HepG2 (cell line): ENCODE measurements around the gene KLC4. TPM values are rescaled to one million over a fixed set of nuclear protein-coding genes. Genes with fewer than 3 reads are reported as not detected.

Source experiments
- ATAC-seq: fragments of 200-7000 bp; cut with Tn5 transposase; 3 replicates; pipeline ENCODE4 v1.9.1; 2020; ENCODE audit warnings: mild to moderate bottlenecking, moderate library complexity
- BruUV-seq: library from RNA; stranded (reverse); fragments of 400-500 nt; replicated peaks from 2 replicates; lab custom pipeline; 2021; lab: Mats Ljungman, UMichigan
- CTCF ChIA-PET: fragments of 300-600 bp; formaldehyde crosslinking; extraction: SDS; loops from one replicate; lab custom pipeline; 2021; ENCODE audit warnings: low total read pairs, inconsistent platforms, low intra/inter-chr PET ratio; lab: Yijun Ruan, JAX
- POLR2A ChIA-PET: fragments of 350-600 bp; sonication (Branson Sonifier 250); formaldehyde crosslinking; loops from one replicate; lab custom pipeline; 2020; ENCODE audit warnings: antibody characterized with exemption, inconsistent platforms; lab: Yijun Ruan, JAX
- DNase-seq: peaks from one replicate; pipeline ENCODE4 v3.0.0-alpha.2; 2015; ENCODE audit warnings: low spot score
- FAIRE-seq: peaks from 3 replicates; lab custom pipeline; 2011; peaks lifted over from hg19 to GRCh38; lab: Jason Lieb, UNC
- H2AFZ ChIP-seq: one replicate; pipeline ENCODE4 v1.6.1; 2011; ENCODE audit warnings: low read length, inconsistent platforms
- H3K27ac ChIP-seq: fragments of 300-600 bp; 3 replicates; pipeline ENCODE4 v1.8.0; 2011; ENCODE audit warnings: mixed run types, mild to moderate bottlenecking, mixed read lengths, low read length, inconsistent platforms; ENCODE audit not compliant: insufficient read depth; ENCODE audit errors: extremely low read length
- H3K27me3 ChIP-seq, 2 experiments: fragments of 200-600 bp in 1 of 2; 2 replicates in 1 of 2; 3 replicates in 1 of 2; pipeline versions ENCODE4 v1.6.0 to v1.8.0; 2011; ENCODE audit warnings: low read length in 2 of 2, mild to moderate bottlenecking in 2 of 2, moderate library complexity in 2 of 2, inconsistent platforms in 1 of 2; ENCODE audit not compliant: insufficient read depth in 2 of 2, control insufficient read depth in 1 of 2
- H3K36me3 ChIP-seq, 2 experiments: fragments of 200-600 bp in 1 of 2; replicated peaks in 1 of 2; 2 replicates in 1 of 2; 3 replicates in 1 of 2; pipeline versions ENCODE4 v1.5.1 to v1.8.0; 2011; ENCODE audit warnings: low read length in 2 of 2, inconsistent platforms in 1 of 2; ENCODE audit not compliant: insufficient read depth in 2 of 2, control insufficient read depth in 1 of 2
- H3K4me1 ChIP-seq: 2 replicates; pipeline ENCODE4 v1.5.1; 2012; ENCODE audit warnings: low read length, inconsistent platforms; ENCODE audit not compliant: insufficient read depth
- H3K4me2 ChIP-seq: 2 replicates; pipeline ENCODE4 v1.6.0; 2011; ENCODE audit warnings: low read depth, low read length, inconsistent platforms
- H3K4me3 ChIP-seq, 3 experiments: fragments of 200-600 bp in 1 of 3; sonication (generic), shearing (Covaris generic) in 1 of 3; replicated peaks in 1 of 3; 2 replicates each; pipeline ENCODE4 v1.5.1; 2011 to 2016; ENCODE audit warnings: low read length in 3 of 3, inconsistent platforms in 2 of 3, low read depth in 2 of 3, mild to moderate bottlenecking in 2 of 3, control low read depth in 1 of 3, mixed read lengths in 1 of 3; ENCODE audit not compliant: insufficient read depth in 1 of 3
- H3K79me2 ChIP-seq: one replicate; pipeline ENCODE4 v1.6.1; 2011; ENCODE audit warnings: low read length, inconsistent platforms; ENCODE audit not compliant: insufficient read depth
- H3K9ac ChIP-seq: 2 replicates; pipeline ENCODE4 v1.6.0; 2011; ENCODE audit warnings: mild to moderate bottlenecking, low read depth, low read length, inconsistent platforms; ENCODE audit not compliant: insufficient read depth
- H3K9me3 ChIP-seq: 2 replicates; pipeline ENCODE4 v1.5.1; 2012; ENCODE audit warnings: mild to moderate bottlenecking, low read length
- H4K20me1 ChIP-seq: 2 replicates; pipeline ENCODE4 v1.6.0; 2011; ENCODE audit warnings: inconsistent platforms, mild to moderate bottlenecking, low read length, moderate library complexity; ENCODE audit not compliant: insufficient read depth
- ARNT2 ChIP-seq: sonication (generic); formaldehyde crosslinking; IDR thresholded peaks from 2 replicates; pipeline ENCODE4 v1.8.0; 2022; ENCODE audit warnings: mild to moderate bottlenecking, low read depth, missing genetic modification reagents, moderate library complexity
- CBX5 ChIP-seq: sonication (generic); formaldehyde crosslinking; IDR thresholded peaks from 2 replicates; pipeline ENCODE4 v1.4.0; 2020; ENCODE audit warnings: missing genetic modification reagents, borderline replicate concordance
- EHMT2 ChIP-seq: fragments of 200-600 bp; sonication (generic); IDR thresholded peaks from 2 replicates; pipeline ENCODE4 v1.7.0; 2017; ENCODE audit warnings: antibody characterized with exemption, low read depth, low read length, borderline replicate concordance
- GATA4 ChIP-seq: sonication (generic); IDR thresholded peaks from 2 replicates; pipeline ENCODE4 v1.6.1; 2016; ENCODE audit warnings: antibody characterized with exemption, low read depth, borderline replicate concordance
- IRX3 ChIP-seq: sonication (generic); formaldehyde crosslinking; IDR thresholded peaks from 2 replicates; pipeline ENCODE4 v1.8.1; 2023; ENCODE audit warnings: mild to moderate bottlenecking, low read depth, missing genetic modification reagents, borderline replicate concordance
- RARA ChIP-seq: IDR thresholded peaks from 2 replicates; pipeline ENCODE4 v1.6.1; 2016; ENCODE audit warnings: missing genetic modification reagents, missing compliant biosample characterization
- RNF2 ChIP-seq: fragments of 450-650 bp; conservative IDR thresholded peaks from 2 replicates; pipeline ENCODE4 v1.6.1; 2016; ENCODE audit warnings: low read depth
- SALL2 ChIP-seq: sonication (generic); formaldehyde crosslinking; IDR thresholded peaks from 2 replicates; pipeline ENCODE4 v1.8.1; 2023; ENCODE audit warnings: mild to moderate bottlenecking, missing genetic modification reagents, inconsistent platforms
- SP140L ChIP-seq: sonication (generic); formaldehyde crosslinking; IDR thresholded peaks from 2 replicates; pipeline ENCODE4 v1.4.0; 2020; ENCODE audit warnings: missing genetic modification reagents, borderline replicate concordance
- ZNF24 ChIP-seq: fragments of 450-650 bp; IDR thresholded peaks from 2 replicates; pipeline ENCODE4 v1.6.1; 2017; ENCODE audit warnings: antibody characterized with exemption, mild to moderate bottlenecking
- ZNF274 ChIP-seq: sonication (generic); formaldehyde crosslinking; IDR thresholded peaks from 2 replicates; pipeline ENCODE4 v1.5.1; 2020; ENCODE audit warnings: mild to moderate bottlenecking, missing genetic modification reagents
- ZNF34 ChIP-seq: sonication (generic); formaldehyde crosslinking; IDR thresholded peaks from 2 replicates; pipeline ENCODE4 v1.4.0; 2020; ENCODE audit warnings: mild to moderate bottlenecking, missing genetic modification reagents, borderline replicate concordance
- ZNF44 ChIP-seq: sonication (generic); formaldehyde crosslinking; IDR thresholded peaks from 2 replicates; pipeline ENCODE4 v1.5.1; 2020; ENCODE audit warnings: mild to moderate bottlenecking, missing genetic modification reagents
- ZNF781 ChIP-seq: sonication (generic); formaldehyde crosslinking; IDR thresholded peaks from 2 replicates; pipeline ENCODE4 v1.5.1; 2020; ENCODE audit warnings: borderline replicate concordance, mild to moderate bottlenecking, missing genetic modification reagents; ENCODE audit errors: not compliant biosample characterization
- WGBS: methylation state at CpG from one replicate; pipeline ENCODE4 v1.1.6; 2017; ENCODE audit warnings: low lambda C conversion rate; 5-methylcytosine and 5-hydroxymethylcytosine counted together
- in situ Hi-C: cut with HindIII; loops from 2 replicates; pipeline ENCODE4 v1.10.0; 2017; ENCODE audit warnings: low pct_unique_long_range_greater_than_20kb; ENCODE audit not compliant: extremely low pct_ligation_motif_present
- intact Hi-C: fragments of 100-400 bp; cut with micrococcal nuclease; formaldehyde crosslinking; loops from one replicate; pipeline ENCODE4 v1.10.0; 2022; ENCODE audit not compliant: unreplicated experiment
- polyA plus RNA-seq, 8 experiments: library from polyadenylated mRNA; depleted of rRNA in 3 of 8; stranded (reverse) in 7 of 8; unstranded in 1 of 8; fragments of >200 nt; fragmentation: Illumina TruSeq in 4 of 8; extraction: Trizol in 4 of 8; gene quantifications; 2 replicates each; pipeline versions ENCODE4 v1.2.1 to v1.2.3, GENCODE V29; 2011 to 2016; ENCODE audit warnings: low read depth in 4 of 8, missing spikeins in 1 of 8, mixed read lengths in 1 of 8; ENCODE audit not compliant: insufficient read depth in 1 of 8
- total RNA-seq, 5 experiments: library from RNA; depleted of rRNA; stranded (reverse); fragments of >200 nt; fragmentation: Illumina TruSeq; extraction: Trizol; gene quantifications; 2 replicates each; pipeline ENCODE4 v1.2.3, GENCODE V29; 2016; ENCODE audit warnings: low read depth in 1 of 5
- TF ChIP-seq, protein P1 (sequence below): sonication (generic); formaldehyde crosslinking; IDR thresholded peaks from 2 replicates; pipeline ENCODE4 v1.4.0; 2020; ENCODE audit warnings: missing genetic modification reagents
- TF ChIP-seq, protein P2 (sequence below): fragments of 450-650 bp; IDR thresholded peaks from 2 replicates; pipeline ENCODE4 v1.6.1; 2016
- TF ChIP-seq, protein P3 (sequence below): sonication (generic); formaldehyde crosslinking; conservative IDR thresholded peaks from 2 replicates; pipeline ENCODE4 v1.4.0; 2020; ENCODE audit warnings: missing genetic modification reagents
- TF ChIP-seq, protein P4 (sequence below): sonication (generic); formaldehyde crosslinking; IDR thresholded peaks from 2 replicates; pipeline ENCODE4 v1.5.0; 2020; ENCODE audit warnings: missing genetic modification reagents, mild to moderate bottlenecking, borderline replicate concordance
- TF ChIP-seq, protein P5 (sequence below): sonication (generic); formaldehyde crosslinking; IDR thresholded peaks from 2 replicates; pipeline ENCODE4 v1.5.0; 2020; ENCODE audit warnings: mild to moderate bottlenecking, missing genetic modification reagents, moderate library complexity

The KLC4 gene
- total and polyA plus RNA-seq, 2 of the 13 experiments (the other 11 are each of a cell fraction or from before 2014, with no cell fraction given), result 45.4 to 70.4 TPM

DNA sequence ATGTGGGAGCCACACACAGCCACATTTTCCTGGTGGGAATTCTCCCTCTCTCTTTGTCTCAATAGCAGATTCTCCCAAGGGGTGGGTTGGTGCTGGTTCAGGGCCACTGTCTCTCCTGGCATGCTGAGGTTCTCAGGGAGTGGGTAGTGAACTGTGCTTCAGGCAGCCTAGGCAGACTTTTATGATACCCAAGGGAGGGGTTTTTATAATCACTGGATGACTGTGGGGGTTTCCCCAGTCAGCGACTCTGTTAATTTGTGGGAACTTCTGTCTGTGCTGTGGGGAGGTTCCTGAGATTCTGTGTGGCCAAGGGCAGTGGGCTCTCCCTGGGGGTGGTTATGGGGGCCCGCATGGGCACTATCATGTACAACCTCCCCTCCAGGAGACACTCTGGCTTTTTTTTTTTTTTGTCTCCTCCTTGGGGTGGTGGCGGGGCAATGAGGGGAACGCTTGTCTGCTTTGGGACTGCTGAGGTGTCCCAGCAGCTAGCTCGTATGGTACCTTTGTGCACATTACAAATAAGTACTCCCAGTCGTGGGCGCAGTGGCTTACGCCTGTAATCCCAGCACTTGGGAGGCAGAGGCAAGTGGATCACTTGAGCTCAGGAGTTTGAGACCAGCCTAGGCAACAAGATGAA, 26.7 kb downstream of the KLC4 start:
- intact Hi-C loops (no loop called here), in situ Hi-C loops (no loop called here)
- DNase-seq (no peak), FAIRE-seq (no peak), ATAC-seq (no peak)
- 95% methylated on average over 8 of the region's 8 CpGs for WGBS
- Histone ChIP-seq H4K20me1 (no peaks in the 10 kb centered on the region; the same call in 1 of the 2 replicates), H3K79me2 (peaks cover 90% of the 10 kb centered on the region), H3K4me3 (no peak overlapping the region), H2AFZ (no peak overlapping the region), H3K36me3 (no peaks in the 10 kb centered on the region), H3K9ac (no peak overlapping the region), H3K27ac (no peak overlapping the region), H3K4me1 (peaks cover 74% of the 10 kb centered on the region), H3K27me3 (no peaks in the 10 kb centered on the region), H3K9me3 (no peaks in the 10 kb centered on the region), H3K4me2 (no peak overlapping the region)
- BruUV-seq, result no TSS peak
- ChIA-PET POLR2A (interaction anchor here (0.8 to 5.5 kb wide), 6 partner anchors 9 to 102 kb away, joined by 3 to 67 read pairs (median 4); partner anchors contain the start of genes CUL7, KLC4, MRPL2 and PTK7), CTCF (no interaction called here)
- TF ChIP-seq ZNF781 (CRISPR knock-in tag), result no peak
- no peak for TF ChIP-seq RNF2
- TF ChIP-seq, protein P1, sequence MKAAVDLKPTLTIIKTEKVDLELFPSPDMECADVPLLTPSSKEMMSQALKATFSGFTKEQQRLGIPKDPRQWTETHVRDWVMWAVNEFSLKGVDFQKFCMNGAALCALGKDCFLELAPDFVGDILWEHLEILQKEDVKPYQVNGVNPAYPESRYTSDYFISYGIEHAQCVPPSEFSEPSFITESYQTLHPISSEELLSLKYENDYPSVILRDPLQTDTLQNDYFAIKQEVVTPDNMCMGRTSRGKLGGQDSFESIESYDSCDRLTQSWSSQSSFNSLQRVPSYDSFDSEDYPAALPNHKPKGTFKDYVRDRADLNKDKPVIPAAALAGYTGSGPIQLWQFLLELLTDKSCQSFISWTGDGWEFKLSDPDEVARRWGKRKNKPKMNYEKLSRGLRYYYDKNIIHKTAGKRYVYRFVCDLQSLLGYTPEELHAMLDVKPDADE, result no peak
- TF ChIP-seq IRX3 (CRISPR knock-in tag), result no peak
- no peak for TF ChIP-seq GATA4
- TF ChIP-seq, protein P2, sequence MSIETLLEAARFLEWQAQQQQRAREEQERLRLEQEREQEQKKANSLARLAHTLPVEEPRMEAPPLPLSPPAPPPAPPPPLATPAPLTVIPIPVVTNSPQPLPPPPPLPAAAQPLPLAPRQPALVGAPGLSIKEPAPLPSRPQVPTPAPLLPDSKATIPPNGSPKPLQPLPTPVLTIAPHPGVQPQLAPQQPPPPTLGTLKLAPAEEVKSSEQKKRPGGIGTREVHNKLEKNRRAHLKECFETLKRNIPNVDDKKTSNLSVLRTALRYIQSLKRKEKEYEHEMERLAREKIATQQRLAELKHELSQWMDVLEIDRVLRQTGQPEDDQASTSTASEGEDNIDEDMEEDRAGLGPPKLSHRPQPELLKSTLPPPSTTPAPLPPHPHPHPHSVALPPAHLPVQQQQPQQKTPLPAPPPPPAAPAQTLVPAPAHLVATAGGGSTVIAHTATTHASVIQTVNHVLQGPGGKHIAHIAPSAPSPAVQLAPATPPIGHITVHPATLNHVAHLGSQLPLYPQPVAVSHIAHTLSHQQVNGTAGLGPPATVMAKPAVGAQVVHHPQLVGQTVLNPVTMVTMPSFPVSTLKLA, result no peak
- TF ChIP-seq CBX5 (CRISPR knock-in tag), result no peak
- no peak for TF ChIP-seq EHMT2
- TF ChIP-seq, protein P3, sequence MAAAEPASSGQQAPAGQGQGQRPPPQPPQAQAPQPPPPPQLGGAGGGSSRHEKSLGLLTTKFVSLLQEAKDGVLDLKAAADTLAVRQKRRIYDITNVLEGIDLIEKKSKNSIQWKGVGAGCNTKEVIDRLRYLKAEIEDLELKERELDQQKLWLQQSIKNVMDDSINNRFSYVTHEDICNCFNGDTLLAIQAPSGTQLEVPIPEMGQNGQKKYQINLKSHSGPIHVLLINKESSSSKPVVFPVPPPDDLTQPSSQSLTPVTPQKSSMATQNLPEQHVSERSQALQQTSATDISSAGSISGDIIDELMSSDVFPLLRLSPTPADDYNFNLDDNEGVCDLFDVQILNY, result no peak
- TF ChIP-seq SALL2 (CRISPR knock-in tag), result no peak
- no peak for TF ChIP-seq RARA (CRISPR knock-in tag)
- TF ChIP-seq ZNF34 (CRISPR knock-in tag), result no peak
- TF ChIP-seq, protein P4, sequence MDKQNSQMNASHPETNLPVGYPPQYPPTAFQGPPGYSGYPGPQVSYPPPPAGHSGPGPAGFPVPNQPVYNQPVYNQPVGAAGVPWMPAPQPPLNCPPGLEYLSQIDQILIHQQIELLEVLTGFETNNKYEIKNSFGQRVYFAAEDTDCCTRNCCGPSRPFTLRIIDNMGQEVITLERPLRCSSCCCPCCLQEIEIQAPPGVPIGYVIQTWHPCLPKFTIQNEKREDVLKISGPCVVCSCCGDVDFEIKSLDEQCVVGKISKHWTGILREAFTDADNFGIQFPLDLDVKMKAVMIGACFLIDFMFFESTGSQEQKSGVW (CRISPR knock-in tag), result no peak
- TF ChIP-seq, protein P5, sequence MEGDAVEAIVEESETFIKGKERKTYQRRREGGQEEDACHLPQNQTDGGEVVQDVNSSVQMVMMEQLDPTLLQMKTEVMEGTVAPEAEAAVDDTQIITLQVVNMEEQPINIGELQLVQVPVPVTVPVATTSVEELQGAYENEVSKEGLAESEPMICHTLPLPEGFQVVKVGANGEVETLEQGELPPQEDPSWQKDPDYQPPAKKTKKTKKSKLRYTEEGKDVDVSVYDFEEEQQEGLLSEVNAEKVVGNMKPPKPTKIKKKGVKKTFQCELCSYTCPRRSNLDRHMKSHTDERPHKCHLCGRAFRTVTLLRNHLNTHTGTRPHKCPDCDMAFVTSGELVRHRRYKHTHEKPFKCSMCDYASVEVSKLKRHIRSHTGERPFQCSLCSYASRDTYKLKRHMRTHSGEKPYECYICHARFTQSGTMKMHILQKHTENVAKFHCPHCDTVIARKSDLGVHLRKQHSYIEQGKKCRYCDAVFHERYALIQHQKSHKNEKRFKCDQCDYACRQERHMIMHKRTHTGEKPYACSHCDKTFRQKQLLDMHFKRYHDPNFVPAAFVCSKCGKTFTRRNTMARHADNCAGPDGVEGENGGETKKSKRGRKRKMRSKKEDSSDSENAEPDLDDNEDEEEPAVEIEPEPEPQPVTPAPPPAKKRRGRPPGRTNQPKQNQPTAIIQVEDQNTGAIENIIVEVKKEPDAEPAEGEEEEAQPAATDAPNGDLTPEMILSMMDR (CRISPR knock-in tag), result no peak
- TF ChIP-seq ZNF24, result no peak
- no peak for TF ChIP-seq SP140L (CRISPR knock-in tag)
- no peak for TF ChIP-seq ZNF274 (CRISPR knock-in tag)
- TF ChIP-seq ARNT2 (CRISPR knock-in tag), result no peak
- no peak for TF ChIP-seq ZNF44 (CRISPR knock-in tag)
